ENCODE results near the gene TNFRSF14.

GRCh38 chr1:2508180-2508579 lies 48.0 kb upstream of the TNFRSF14 start:
- TF ChIP-seq CTCF (conservative IDR thresholded peaks at IDR 0.05; ENCODE audit: low read depth in 2 of 2): no peak
- no peak for TF ChIP-seq POLR2AphosphoS5 (IDR thresholded peaks at IDR 0.05; ENCODE audit: low read depth)
- TF ChIP-seq NANOG (IDR thresholded peaks at IDR 0.05; ENCODE audit: borderline replicate concordance): no peak
- no peak for TF ChIP-seq JUNB (IDR thresholded peaks at IDR 0.05; ENCODE audit: unreplicated experiment)
- TF ChIP-seq EZH2phosphoT487 (IDR thresholded peaks at IDR 0.05; ENCODE audit: unreplicated experiment): no peak
- TF ChIP-seq EZH2 (IDR thresholded peaks at IDR 0.05; ENCODE audit: low read depth, unreplicated experiment): no peak
- TF ChIP-seq REST (IDR thresholded peaks at IDR 0.05; ENCODE audit: unreplicated experiment): no peak
- TF ChIP-seq ZNF331 (CRISPR knock-in tag; IDR thresholded peaks at IDR 0.05; ENCODE audit: low read depth): no peak
